ENCODE results near the gene SMC3. TPM values are rescaled to one million over a fixed set of nuclear protein-coding genes. Genes with fewer than 3 reads are reported as not detected.
"Not testable (repeated sequence)": the region's sequence is repeated elsewhere in the genome, so short reads cannot be mapped to it uniquely, and the experiment has no call there.

Gene SMC3
- total RNA-seq, result 10 to 100 TPM; 64.7 to 68.3 (median 66.8) TPM

GRCh38 chr10:110567201-110568054 is at the start of gene SMC3:
Gene SMC3 (plus strand): TSS chr10:110567695. CDS start chr10:110567817, 122 bp downstream.
- peak within 1 kb of the TSS; percentile 96 for H3K4me3 Mint-ChIP-seq
- DNase-seq (peak; percentile 87), ATAC-seq (peak; percentile 84 to 88)
- H3K36me3 Mint-ChIP-seq (ENCODE audit: insufficient read depth), result peaks cover 8% of the 10 kb centered on the region
- no peaks in the 10 kb centered on the region for H3K9me3 Mint-ChIP-seq
- H3K27me3 Mint-ChIP-seq (ENCODE audit: low read depth), result peaks cover 19% of the 10 kb centered on the region
- H3K4me1 Mint-ChIP-seq (ENCODE audit: low read depth), result peaks cover 37% of the 10 kb centered on the region

- DNase-seq (no peak), ATAC-seq (peak; percentile 57 to 72)
- H3K9me3 Mint-ChIP-seq, result no peaks in the 10 kb centered on the region
- H3K36me3 Mint-ChIP-seq (ENCODE audit: insufficient read depth), result peaks cover 13% of the 10 kb centered on the region
- H3K27me3 Mint-ChIP-seq (ENCODE audit: low read depth), result no peaks in the 10 kb centered on the region
- peaks cover 39% of the 10 kb centered on the region for H3K4me1 Mint-ChIP-seq (ENCODE audit: low read depth)
- H3K4me3 Mint-ChIP-seq, result no peak overlapping the region
Measured at GRCh38 chr10:110522365-110522988, 45.0 kb upstream of the SMC3 start.

GRCh38 chr10:110523736-110524135 is 43.8 kb upstream of the SMC3 start:
- H3K4me1 Mint-ChIP-seq (ENCODE audit: low read depth), result peaks cover 51% of the 10 kb centered on the region
- no peaks in the 10 kb centered on the region for H3K9me3 Mint-ChIP-seq
- H3K4me3 Mint-ChIP-seq, result no peak overlapping the region
- H3K36me3 Mint-ChIP-seq (ENCODE audit: insufficient read depth), result peaks cover 13% of the 10 kb centered on the region
- DNase-seq (no peak), ATAC-seq (no peak)
- H3K27me3 Mint-ChIP-seq (ENCODE audit: low read depth), result no peaks in the 10 kb centered on the region

GRCh38 chr10:110524179-110524858 is 43.2 kb upstream of the SMC3 start:
- no peak for DNase-seq
- Mint-ChIP-seq H3K36me3 (ENCODE audit: insufficient read depth) (peaks cover 11% of the 10 kb centered on the region), H3K4me3 (no peak overlapping the region), H3K9me3 (no peaks in the 10 kb centered on the region), H3K4me1 (ENCODE audit: low read depth) (peaks cover 57% of the 10 kb centered on the region), H3K27me3 (ENCODE audit: low read depth) (no peaks in the 10 kb centered on the region)
- ATAC-seq, result peak in 1 of 2 donors; percentile 20

GRCh38 chr10:110524859-110525232 is 42.6 kb upstream of the SMC3 start:
- Mint-ChIP-seq H3K4me1 (ENCODE audit: low read depth) (peaks cover 62% of the 10 kb centered on the region), H3K36me3 (ENCODE audit: insufficient read depth) (peaks cover 11% of the 10 kb centered on the region), H3K9me3 (no peaks in the 10 kb centered on the region), H3K27me3 (ENCODE audit: low read depth) (no peaks in the 10 kb centered on the region), H3K4me3 (no peak overlapping the region)
- DNase-seq (no peak), ATAC-seq (no peak)

GRCh38 chr10:110525349-110526260 is 41.9 kb upstream of the SMC3 start:
- ATAC-seq (no peak), DNase-seq (no peak)
- peaks cover 64% of the 10 kb centered on the region for H3K4me1 Mint-ChIP-seq (ENCODE audit: low read depth)
- H3K9me3 Mint-ChIP-seq, result no peaks in the 10 kb centered on the region
- H3K4me3 Mint-ChIP-seq, result no peak overlapping the region
- H3K27me3 Mint-ChIP-seq (ENCODE audit: low read depth), result no peaks in the 10 kb centered on the region
- peaks cover 8% of the 10 kb centered on the region for H3K36me3 Mint-ChIP-seq (ENCODE audit: insufficient read depth)

GRCh38 chr10:110527731-110528171 is 39.7 kb upstream of the SMC3 start:
- H3K27me3 Mint-ChIP-seq (ENCODE audit: low read depth), result no peaks in the 10 kb centered on the region
- peaks cover 8% of the 10 kb centered on the region for H3K36me3 Mint-ChIP-seq (ENCODE audit: insufficient read depth)
- no peak overlapping the region for H3K4me3 Mint-ChIP-seq
- H3K4me1 Mint-ChIP-seq (ENCODE audit: low read depth), result peaks cover 60% of the 10 kb centered on the region
- ATAC-seq (no peak), DNase-seq (no peak)
- no peaks in the 10 kb centered on the region for H3K9me3 Mint-ChIP-seq

- peak; percentile 6 to 22 for ATAC-seq
- peaks cover 62% of the 10 kb centered on the region for H3K4me1 Mint-ChIP-seq (ENCODE audit: low read depth)
Measured at GRCh38 chr10:110528224-110528996, 39.1 kb upstream of the SMC3 start.

GRCh38 chr10:110528997-110529524 is 38.4 kb upstream of the SMC3 start:
- Mint-ChIP-seq H3K4me1 (ENCODE audit: low read depth) (peaks cover 56% of the 10 kb centered on the region), H3K4me3 (peak overlapping the region; percentile 54)
- H3K9me3 Mint-ChIP-seq; DNase-seq; H3K27me3 Mint-ChIP-seq (ENCODE audit: low read depth); H3K36me3 Mint-ChIP-seq (ENCODE audit: insufficient read depth): not testable (repeated sequence)
- ATAC-seq, result peak; percentile 91

More at GRCh38 chr10:110528224-110528996, 39.1 kb upstream of the SMC3 start:
- Mint-ChIP-seq H3K36me3 (ENCODE audit: insufficient read depth) (peaks cover 7% of the 10 kb centered on the region), H3K9me3 (no peaks in the 10 kb centered on the region), H3K4me3 (no peak overlapping the region), H3K27me3 (ENCODE audit: low read depth) (no peaks in the 10 kb centered on the region)
- no peak for DNase-seq

- H3K9me3 Mint-ChIP-seq, result no peaks in the 10 kb centered on the region
- ATAC-seq (peak; percentile 9 to 30), DNase-seq (no peak)
- no peaks in the 10 kb centered on the region for H3K36me3 Mint-ChIP-seq (ENCODE audit: insufficient read depth)
- H3K4me1 Mint-ChIP-seq (ENCODE audit: low read depth), result peaks cover 53% of the 10 kb centered on the region
- H3K27me3 Mint-ChIP-seq (ENCODE audit: low read depth), result no peaks in the 10 kb centered on the region
- peak overlapping the region; percentile 54 for H3K4me3 Mint-ChIP-seq
Measured at GRCh38 chr10:110529596-110530011, 37.9 kb upstream of the SMC3 start.

GRCh38 chr10:110530131-110530831 is 37.2 kb upstream of the SMC3 start:
- ATAC-seq (no peak), DNase-seq (no peak)
- no peaks in the 10 kb centered on the region for H3K27me3 Mint-ChIP-seq (ENCODE audit: low read depth)
- peaks cover 55% of the 10 kb centered on the region for H3K4me1 Mint-ChIP-seq (ENCODE audit: low read depth)
- H3K9me3 Mint-ChIP-seq, result no peaks in the 10 kb centered on the region
- H3K4me3 Mint-ChIP-seq, result no peak overlapping the region
- no peaks in the 10 kb centered on the region for H3K36me3 Mint-ChIP-seq (ENCODE audit: insufficient read depth)

- Mint-ChIP-seq H3K36me3 (ENCODE audit: insufficient read depth) (no peaks in the 10 kb centered on the region), H3K4me3 (no peak overlapping the region), H3K27me3 (ENCODE audit: low read depth) (no peaks in the 10 kb centered on the region), H3K4me1 (ENCODE audit: low read depth) (peaks cover 57% of the 10 kb centered on the region), H3K9me3 (no peaks in the 10 kb centered on the region)
- ATAC-seq (no peak), DNase-seq (no peak)
Measured at GRCh38 chr10:110531687-110532086, 35.8 kb upstream of the SMC3 start.

Measured in activated T-cell treated with anti-CD3 and anti-CD28 coated beads, Interleukin-2, amount 50 U/mL, for 4 hours (primary cell).